ENCODE data around the gene CD86.

CD86 gene

DNA sequence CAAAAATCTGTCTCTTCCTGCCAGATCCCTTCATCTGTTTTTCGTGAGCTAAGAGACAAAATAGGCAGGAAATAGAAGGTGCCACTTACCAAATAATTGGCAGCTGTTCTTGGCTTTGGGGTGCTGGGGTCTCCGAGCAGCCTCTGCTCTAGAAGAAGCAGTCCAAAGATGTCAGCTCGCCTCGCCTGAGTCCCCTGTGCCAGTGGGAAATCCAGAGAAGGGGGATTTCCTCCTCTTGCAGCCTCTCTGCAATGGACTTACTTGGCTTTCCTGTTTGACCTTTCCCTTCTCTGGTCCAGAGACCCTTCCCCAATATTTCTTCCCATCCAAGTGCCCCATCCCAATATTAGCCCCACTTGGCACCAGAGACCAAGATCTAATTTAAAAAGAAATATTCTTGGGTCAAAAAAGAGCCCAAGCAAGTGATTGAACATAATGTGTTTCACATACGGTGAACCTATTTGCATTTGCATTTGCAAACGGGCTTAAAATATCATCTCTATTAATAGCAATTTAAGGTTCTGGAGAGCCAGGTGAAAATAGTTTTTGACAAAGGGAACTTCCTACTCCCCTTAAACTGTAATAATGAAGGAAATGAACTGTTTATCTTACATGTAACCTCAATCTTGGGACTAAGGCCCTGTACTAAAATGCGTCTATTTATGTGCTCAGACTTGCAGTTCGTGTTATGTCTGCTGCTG is 23.2 kb downstream of the CD86 start:
- H3K4me1 ChIP-seq (ENCODE audit: control insufficient read depth in 1 of 2, insufficient read depth in 1 of 2, low read depth in 1 of 2, low read length in 1 of 2) = peaks cover 0 to 14% of the 10 kb centered on the region in 2 experiments
- H3K27ac ChIP-seq = no peak overlapping the region
- H3K4me3 ChIP-seq (ENCODE audit: low read depth in 1 of 2, low read length in 1 of 2) = no peak overlapping the region
- TF ChIP-seq CTCF (IDR thresholded peaks at IDR 0.05) = no peak
- H3K27me3 ChIP-seq = peaks cover 13% of the 10 kb centered on the region
- no peaks in the 10 kb centered on the region for H3K9me3 ChIP-seq
- no peaks in the 10 kb centered on the region for H3K36me3 ChIP-seq

DNA sequence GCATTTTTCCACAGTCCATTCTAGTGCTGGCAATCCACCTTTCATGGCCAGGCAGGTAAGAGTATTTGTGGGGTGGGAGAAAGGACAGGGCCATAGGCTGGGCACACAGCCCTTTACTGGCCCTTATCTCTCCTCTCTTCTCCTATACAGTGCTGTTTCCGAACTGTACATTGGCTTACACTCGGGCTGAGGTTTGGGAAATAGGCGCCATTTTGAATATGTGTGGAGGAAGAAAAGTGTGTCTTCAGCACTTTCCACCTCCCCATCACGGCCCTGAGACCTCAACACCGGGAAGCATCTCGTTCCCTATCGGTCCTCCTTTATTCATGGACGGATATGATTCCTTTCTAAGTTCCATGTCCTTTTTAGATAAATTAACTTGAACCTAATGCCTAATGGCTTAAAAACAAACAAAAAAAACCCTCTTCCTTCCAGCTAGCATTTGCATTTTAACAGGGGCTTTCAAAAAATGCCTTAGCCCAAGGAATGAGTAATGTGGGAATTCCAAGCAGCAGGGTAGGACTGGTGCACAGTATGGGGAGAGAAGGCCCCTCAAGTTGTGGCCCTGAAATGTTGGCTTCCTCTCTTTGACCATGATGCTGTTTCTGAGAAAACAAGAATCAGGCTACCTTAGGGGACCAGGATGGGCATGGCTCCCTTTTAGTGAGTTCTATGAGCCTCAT is 24.5 kb downstream of the CD86 start:
- Histone ChIP-seq H3K36me3 (no peaks in the 10 kb centered on the region), H3K27ac (no peak overlapping the region), H3K27me3 (peaks cover 13% of the 10 kb centered on the region), H3K4me3 (ENCODE audit: low read depth in 1 of 2, low read length in 1 of 2) (no peak overlapping the region), H3K4me1 (ENCODE audit: control insufficient read depth in 1 of 2, insufficient read depth in 1 of 2, low read depth in 1 of 2, low read length in 1 of 2) (peaks cover 0 to 10% of the 10 kb centered on the region in 2 experiments), H3K9me3 (no peaks in the 10 kb centered on the region)
- no peak for TF ChIP-seq CTCF (IDR thresholded peaks at IDR 0.05)

DNA sequence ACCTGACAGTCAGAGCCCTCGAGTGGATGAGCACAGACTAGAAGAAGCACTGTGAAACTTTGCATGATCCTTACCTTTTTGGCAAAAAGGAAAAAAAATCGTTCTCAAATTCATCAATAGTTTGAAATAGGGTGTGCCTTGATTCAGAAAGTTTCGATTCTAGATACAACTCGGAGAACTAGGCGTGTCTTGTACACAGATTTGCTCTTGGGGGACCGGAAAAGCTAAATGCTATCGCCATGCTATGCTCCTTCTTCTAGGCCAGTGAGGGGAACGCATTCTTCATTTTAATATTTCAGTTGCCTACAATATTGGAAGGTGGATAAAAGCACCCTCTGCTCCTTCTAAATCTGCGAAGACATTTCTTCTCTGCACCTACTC is 25.0 kb downstream of the CD86 start:
- Histone ChIP-seq H3K4me3 (ENCODE audit: low read depth in 1 of 2, low read length in 1 of 2) (no peak overlapping the region), H3K4me1 (ENCODE audit: control insufficient read depth in 1 of 2, insufficient read depth in 1 of 2, low read depth in 1 of 2, low read length in 1 of 2) (peaks cover 0 to 7% of the 10 kb centered on the region in 2 experiments), H3K27me3 (peaks cover 13% of the 10 kb centered on the region), H3K36me3 (no peaks in the 10 kb centered on the region), H3K9me3 (no peaks in the 10 kb centered on the region), H3K27ac (no peak overlapping the region)
- no peak for TF ChIP-seq CTCF (IDR thresholded peaks at IDR 0.05)

DNA sequence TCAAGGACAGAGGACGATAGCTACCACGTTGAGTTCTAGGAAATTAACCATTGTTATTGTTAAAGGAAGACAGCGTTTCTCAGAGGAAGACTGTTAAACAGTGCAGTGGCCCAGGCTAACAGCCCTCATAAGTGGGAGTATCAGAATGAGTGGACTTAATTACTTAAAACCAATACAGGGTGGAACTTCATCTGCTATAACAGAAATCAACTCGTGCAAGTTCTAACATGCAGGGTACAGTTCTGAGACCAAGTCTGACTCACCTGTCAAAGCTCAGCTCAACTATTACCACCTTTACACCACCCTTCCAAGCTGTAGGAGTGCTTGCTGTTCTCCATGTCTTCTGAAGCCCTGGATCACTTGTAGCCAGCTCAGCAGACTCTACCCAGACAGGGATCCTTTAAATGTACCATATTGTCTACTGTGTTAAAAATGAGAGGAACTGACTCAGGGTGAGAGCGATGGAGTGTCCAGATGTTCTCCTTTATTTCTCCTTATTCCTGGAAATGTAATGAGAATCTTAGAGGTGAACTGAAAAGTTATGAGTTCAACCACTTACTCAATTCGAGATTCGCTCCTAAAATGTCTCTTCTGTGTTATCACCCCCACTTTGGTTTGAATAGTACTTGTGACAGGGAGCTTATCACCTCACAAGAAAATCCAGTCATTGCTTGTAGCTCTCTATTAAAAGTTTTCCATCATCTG is 26.5 kb downstream of the CD86 start:
- H3K4me1 ChIP-seq (ENCODE audit: control insufficient read depth in 1 of 2, insufficient read depth in 1 of 2, low read depth in 1 of 2, low read length in 1 of 2) = peaks cover 0 to 7% of the 10 kb centered on the region in 2 experiments
- no peaks in the 10 kb centered on the region for H3K36me3 ChIP-seq
- H3K9me3 ChIP-seq = no peaks in the 10 kb centered on the region
- no peak overlapping the region for H3K27ac ChIP-seq
- no peak for TF ChIP-seq CTCF (IDR thresholded peaks at IDR 0.05)
- no peak overlapping the region for H3K4me3 ChIP-seq (ENCODE audit: low read depth in 1 of 2, low read length in 1 of 2)
- H3K27me3 ChIP-seq = peaks cover 13% of the 10 kb centered on the region

GRCh38 chr3:122082357-122082756 is 27.2 kb downstream of the CD86 start:
- H3K9me3 ChIP-seq = no peaks in the 10 kb centered on the region
- H3K36me3 ChIP-seq = no peaks in the 10 kb centered on the region
- no peak for TF ChIP-seq CTCF (IDR thresholded peaks at IDR 0.05)

More at GRCh38 chr3:122082357-122082756, 27.2 kb downstream of the CD86 start:
- H3K4me3 ChIP-seq (ENCODE audit: low read depth in 1 of 2, low read length in 1 of 2) = no peak overlapping the region
- H3K4me1 ChIP-seq (ENCODE audit: control insufficient read depth in 1 of 2, insufficient read depth in 1 of 2, low read depth in 1 of 2, low read length in 1 of 2) = peaks cover 0 to 6% of the 10 kb centered on the region in 2 experiments
- H3K27ac ChIP-seq = no peak overlapping the region
- H3K27me3 ChIP-seq = peaks cover 12% of the 10 kb centered on the region

All from neutrophil (primary cell).